HepG2 (cell line): ENCODE measurements around the gene ZNF8. TPM values are rescaled to one million over a fixed set of nuclear protein-coding genes. Genes with fewer than 3 reads are reported as not detected.

ENCODE experiments used
- ATAC-seq: fragments of 200-7000 bp; cut with Tn5 transposase; 3 replicates; pipeline ENCODE4 v1.9.1; 2020; ENCODE audit warnings: mild to moderate bottlenecking, moderate library complexity
- BruUV-seq: library from RNA; stranded (reverse); fragments of 400-500 nt; replicated peaks from 2 replicates; lab custom pipeline; 2021; lab: Mats Ljungman, UMichigan
- CTCF ChIA-PET: fragments of 300-600 bp; formaldehyde crosslinking; extraction: SDS; loops from one replicate; lab custom pipeline; 2021; ENCODE audit warnings: low total read pairs, inconsistent platforms, low intra/inter-chr PET ratio; lab: Yijun Ruan, JAX
- POLR2A ChIA-PET: fragments of 350-600 bp; sonication (Branson Sonifier 250); formaldehyde crosslinking; loops from one replicate; lab custom pipeline; 2020; ENCODE audit warnings: antibody characterized with exemption, inconsistent platforms; lab: Yijun Ruan, JAX
- DNase-seq: peaks from one replicate; pipeline ENCODE4 v3.0.0-alpha.2; 2015; ENCODE audit warnings: low spot score
- FAIRE-seq: peaks from 3 replicates; lab custom pipeline; 2011; peaks lifted over from hg19 to GRCh38; lab: Jason Lieb, UNC
- H2AFZ ChIP-seq: one replicate; pipeline ENCODE4 v1.6.1; 2011; ENCODE audit warnings: low read length, inconsistent platforms
- H3K27ac ChIP-seq: fragments of 300-600 bp; 3 replicates; pipeline ENCODE4 v1.8.0; 2011; ENCODE audit warnings: mixed run types, mild to moderate bottlenecking, mixed read lengths, low read length, inconsistent platforms; ENCODE audit not compliant: insufficient read depth; ENCODE audit errors: extremely low read length
- H3K27me3 ChIP-seq, 2 experiments: fragments of 200-600 bp in 1 of 2; 2 replicates in 1 of 2; 3 replicates in 1 of 2; pipeline versions ENCODE4 v1.6.0 to v1.8.0; 2011; ENCODE audit warnings: low read length in 2 of 2, mild to moderate bottlenecking in 2 of 2, moderate library complexity in 2 of 2, inconsistent platforms in 1 of 2; ENCODE audit not compliant: insufficient read depth in 2 of 2, control insufficient read depth in 1 of 2
- H3K36me3 ChIP-seq, 2 experiments: fragments of 200-600 bp in 1 of 2; replicated peaks in 1 of 2; 2 replicates in 1 of 2; 3 replicates in 1 of 2; pipeline versions ENCODE4 v1.5.1 to v1.8.0; 2011; ENCODE audit warnings: low read length in 2 of 2, inconsistent platforms in 1 of 2; ENCODE audit not compliant: insufficient read depth in 2 of 2, control insufficient read depth in 1 of 2
- H3K4me1 ChIP-seq: 2 replicates; pipeline ENCODE4 v1.5.1; 2012; ENCODE audit warnings: low read length, inconsistent platforms; ENCODE audit not compliant: insufficient read depth
- H3K4me2 ChIP-seq: 2 replicates; pipeline ENCODE4 v1.6.0; 2011; ENCODE audit warnings: low read depth, low read length, inconsistent platforms
- H3K4me3 ChIP-seq, 3 experiments: fragments of 200-600 bp in 1 of 3; sonication (generic), shearing (Covaris generic) in 1 of 3; replicated peaks in 1 of 3; 2 replicates each; pipeline ENCODE4 v1.5.1; 2011 to 2016; ENCODE audit warnings: low read length in 3 of 3, inconsistent platforms in 2 of 3, low read depth in 2 of 3, mild to moderate bottlenecking in 2 of 3, control low read depth in 1 of 3, mixed read lengths in 1 of 3; ENCODE audit not compliant: insufficient read depth in 1 of 3
- H3K79me2 ChIP-seq: one replicate; pipeline ENCODE4 v1.6.1; 2011; ENCODE audit warnings: low read length, inconsistent platforms; ENCODE audit not compliant: insufficient read depth
- H3K9ac ChIP-seq: 2 replicates; pipeline ENCODE4 v1.6.0; 2011; ENCODE audit warnings: mild to moderate bottlenecking, low read depth, low read length, inconsistent platforms; ENCODE audit not compliant: insufficient read depth
- H3K9me3 ChIP-seq: 2 replicates; pipeline ENCODE4 v1.5.1; 2012; ENCODE audit warnings: mild to moderate bottlenecking, low read length
- H4K20me1 ChIP-seq: 2 replicates; pipeline ENCODE4 v1.6.0; 2011; ENCODE audit warnings: inconsistent platforms, mild to moderate bottlenecking, low read length, moderate library complexity; ENCODE audit not compliant: insufficient read depth
- AGO1 ChIP-seq: fragments of 200-400 bp; formaldehyde crosslinking; IDR thresholded peaks from 2 replicates; pipeline ENCODE4 v1.6.1; 2017; ENCODE audit warnings: mild to moderate bottlenecking, low read depth, low read length, moderate library complexity; ENCODE audit not compliant: poor library complexity, severe bottlenecking
- ARNT ChIP-seq: fragments of 450-650 bp; IDR thresholded peaks from 2 replicates; pipeline ENCODE4 v1.6.1; 2017
- MNT ChIP-seq: fragments of 450-650 bp; IDR thresholded peaks from 2 replicates; pipeline ENCODE4 v1.6.1; 2016
- NCOA1 ChIP-seq: sonication (generic); formaldehyde crosslinking; IDR thresholded peaks from 2 replicates; pipeline ENCODE4 v1.9.0; 2021; ENCODE audit warnings: missing genetic modification reagents
- NFYC ChIP-seq: IDR thresholded peaks from 2 replicates; pipeline ENCODE4 v1.6.1; 2016; ENCODE audit warnings: missing genetic modification reagents, missing compliant biosample characterization
- PLSCR1 ChIP-seq: sonication (generic); formaldehyde crosslinking; IDR thresholded peaks from 2 replicates; pipeline ENCODE4 v1.5.0; 2020; ENCODE audit warnings: missing genetic modification reagents, mild to moderate bottlenecking, borderline replicate concordance
- SALL1 ChIP-seq: sonication (generic); formaldehyde crosslinking; IDR thresholded peaks from 2 replicates; pipeline ENCODE4 v1.8.0; 2022; ENCODE audit warnings: mild to moderate bottlenecking, missing genetic modification reagents
- ZKSCAN5 ChIP-seq: sonication (generic); formaldehyde crosslinking; IDR thresholded peaks from 2 replicates; pipeline ENCODE4 v1.5.1; 2020; ENCODE audit warnings: mild to moderate bottlenecking, missing genetic modification reagents
- ZNF562 ChIP-seq: sonication (generic); formaldehyde crosslinking; IDR thresholded peaks from 2 replicates; pipeline ENCODE4 v1.8.0; 2022; ENCODE audit warnings: missing genetic modification reagents, borderline replicate concordance
- ZNF879 ChIP-seq: sonication (generic); formaldehyde crosslinking; IDR thresholded peaks from 2 replicates; pipeline ENCODE4 v1.8.1; 2023; ENCODE audit warnings: missing genetic modification reagents
- WGBS: methylation state at CpG from one replicate; pipeline ENCODE4 v1.1.6; 2017; ENCODE audit warnings: low lambda C conversion rate; 5-methylcytosine and 5-hydroxymethylcytosine counted together
- in situ Hi-C: cut with HindIII; loops from 2 replicates; pipeline ENCODE4 v1.10.0; 2017; ENCODE audit warnings: low pct_unique_long_range_greater_than_20kb; ENCODE audit not compliant: extremely low pct_ligation_motif_present
- intact Hi-C: fragments of 100-400 bp; cut with micrococcal nuclease; formaldehyde crosslinking; loops from one replicate; pipeline ENCODE4 v1.10.0; 2022; ENCODE audit not compliant: unreplicated experiment
- polyA plus RNA-seq, 8 experiments: library from polyadenylated mRNA; depleted of rRNA in 3 of 8; stranded (reverse) in 7 of 8; unstranded in 1 of 8; fragments of >200 nt; fragmentation: Illumina TruSeq in 4 of 8; extraction: Trizol in 4 of 8; gene quantifications; 2 replicates each; pipeline versions ENCODE4 v1.2.1 to v1.2.3, GENCODE V29; 2011 to 2016; ENCODE audit warnings: low read depth in 4 of 8, missing spikeins in 1 of 8, mixed read lengths in 1 of 8; ENCODE audit not compliant: insufficient read depth in 1 of 8
- total RNA-seq, 5 experiments: library from RNA; depleted of rRNA; stranded (reverse); fragments of >200 nt; fragmentation: Illumina TruSeq; extraction: Trizol; gene quantifications; 2 replicates each; pipeline ENCODE4 v1.2.3, GENCODE V29; 2016; ENCODE audit warnings: low read depth in 1 of 5
- TF ChIP-seq, protein P1 (sequence below): sonication (generic); formaldehyde crosslinking; IDR thresholded peaks from 2 replicates; pipeline ENCODE4 v1.5.0; 2020; ENCODE audit warnings: mild to moderate bottlenecking, missing genetic modification reagents
- TF ChIP-seq, protein P2 (sequence below): sonication (generic); formaldehyde crosslinking; IDR thresholded peaks from 2 replicates; pipeline ENCODE4 v1.5.0; 2020; ENCODE audit warnings: mild to moderate bottlenecking, missing genetic modification reagents, moderate library complexity

The ZNF8 gene
- total and polyA plus RNA-seq, 2 of the 13 experiments (the other 11 are each of a cell fraction or from before 2014, with no cell fraction given) = 3.1 to 3.3 TPM

DNA sequence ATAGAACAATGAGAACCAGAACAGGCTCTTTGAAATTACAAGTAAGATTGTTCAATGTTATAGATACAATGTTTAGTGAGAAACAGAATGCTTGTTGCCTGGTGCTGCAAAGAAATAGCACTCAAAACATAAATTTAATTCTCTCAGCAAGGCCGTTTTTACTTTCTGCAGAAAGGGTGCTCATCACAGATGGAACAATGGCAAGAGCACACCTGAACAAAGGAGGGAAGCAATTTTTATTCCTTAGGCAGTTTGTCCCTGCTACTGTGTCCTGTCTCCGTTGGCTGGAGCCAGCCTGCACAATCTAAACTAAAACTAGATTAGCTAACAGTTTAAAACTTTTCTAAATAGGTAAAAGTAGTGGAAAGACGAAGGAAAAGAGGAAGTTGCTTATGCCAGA is 10.4 kb upstream of the ZNF8 start:
- Histone ChIP-seq H3K27me3 (no peaks in the 10 kb centered on the region), H2AFZ (no peak overlapping the region), H3K27ac (no peak overlapping the region), H3K36me3 (peaks cover 2 to 5% of the 10 kb centered on the region in 2 experiments; a peak in 3 of 5 replicates), H3K9me3 (peaks cover 89% of the 10 kb centered on the region), H3K4me1 (no peaks in the 10 kb centered on the region), H3K79me2 (no peaks in the 10 kb centered on the region), H3K4me2 (no peak overlapping the region), H3K4me3 (no peak overlapping the region), H3K9ac (no peak overlapping the region), H4K20me1 (no peaks in the 10 kb centered on the region)
- CTCF ChIA-PET = no interaction called here
- POLR2A ChIA-PET = no interaction called here
- in situ Hi-C loops (loop anchor here (10.0 kb wide), 1 partner anchor 74 kb away; no protein-coding TSS in a partner anchor), intact Hi-C loops (no loop called here)
- TF ChIP-seq ZNF562 (peak; percentile 66; the same call in 1 of the 2 replicates), ZNF879 (CRISPR knock-in tag) (no peak)
- DNase-seq (no peak), ATAC-seq (no peak), FAIRE-seq (no peak)
- no TSS peak for BruUV-seq
- WGBS = 72% methylated on average over 3 of the region's 3 CpGs

DNA sequence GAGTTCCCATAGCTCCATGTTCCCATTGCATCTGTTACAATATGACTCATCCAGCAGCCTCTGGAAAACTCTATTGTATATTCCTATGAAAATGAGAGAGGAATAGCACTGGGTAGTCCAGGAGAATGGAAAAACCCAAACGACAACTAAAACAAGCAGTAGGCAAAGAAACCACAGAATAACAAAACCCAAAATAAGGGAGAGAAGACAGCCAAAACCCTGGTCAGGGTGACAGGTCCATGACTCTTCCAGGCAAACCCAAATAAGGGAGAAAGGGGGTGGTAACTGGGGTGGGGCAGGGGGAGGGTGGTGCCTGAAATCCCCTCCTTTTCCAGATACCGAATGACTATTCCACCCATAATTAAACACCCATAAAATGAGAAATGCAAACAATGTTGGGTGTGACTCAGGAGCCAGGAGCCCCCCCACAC is 4.0 kb upstream of the ZNF8 start:
- POLR2A ChIA-PET = no interaction called here
- intact Hi-C loops = no loop called here
- in situ Hi-C loops = no loop called here
- Histone ChIP-seq H4K20me1 (no peaks in the 10 kb centered on the region), H3K4me3 (no peak overlapping the region), H3K27ac (no peak overlapping the region), H3K9ac (no peak overlapping the region), H3K79me2 (peaks cover 13% of the 10 kb centered on the region), H3K4me1 (peaks cover 16% of the 10 kb centered on the region), H2AFZ (no peak overlapping the region), H3K27me3 (no peaks in the 10 kb centered on the region; a peak in 1 of 5 replicates), H3K9me3 (peaks cover 29% of the 10 kb centered on the region), H3K4me2 (no peak overlapping the region), H3K36me3 (peaks cover 0 to 12% of the 10 kb centered on the region in 2 experiments; a peak in 2 of 5 replicates)
- WGBS = 96% methylated on average over 2 of the region's 2 CpGs
- BruUV-seq = no TSS peak
- DNase-seq (no peak), ATAC-seq (no peak), FAIRE-seq (no peak)
- CTCF ChIA-PET = no interaction called here
- TF ChIP-seq PLSCR1 = no peak
- no peak for TF ChIP-seq AGO1
- TF ChIP-seq ZKSCAN5 (CRISPR knock-in tag) = no peak
- no peak for TF ChIP-seq SALL1 (CRISPR knock-in tag)
- no peak for TF ChIP-seq ARNT
- no peak for TF ChIP-seq NCOA1 (CRISPR knock-in tag)
- TF ChIP-seq, protein P1, sequence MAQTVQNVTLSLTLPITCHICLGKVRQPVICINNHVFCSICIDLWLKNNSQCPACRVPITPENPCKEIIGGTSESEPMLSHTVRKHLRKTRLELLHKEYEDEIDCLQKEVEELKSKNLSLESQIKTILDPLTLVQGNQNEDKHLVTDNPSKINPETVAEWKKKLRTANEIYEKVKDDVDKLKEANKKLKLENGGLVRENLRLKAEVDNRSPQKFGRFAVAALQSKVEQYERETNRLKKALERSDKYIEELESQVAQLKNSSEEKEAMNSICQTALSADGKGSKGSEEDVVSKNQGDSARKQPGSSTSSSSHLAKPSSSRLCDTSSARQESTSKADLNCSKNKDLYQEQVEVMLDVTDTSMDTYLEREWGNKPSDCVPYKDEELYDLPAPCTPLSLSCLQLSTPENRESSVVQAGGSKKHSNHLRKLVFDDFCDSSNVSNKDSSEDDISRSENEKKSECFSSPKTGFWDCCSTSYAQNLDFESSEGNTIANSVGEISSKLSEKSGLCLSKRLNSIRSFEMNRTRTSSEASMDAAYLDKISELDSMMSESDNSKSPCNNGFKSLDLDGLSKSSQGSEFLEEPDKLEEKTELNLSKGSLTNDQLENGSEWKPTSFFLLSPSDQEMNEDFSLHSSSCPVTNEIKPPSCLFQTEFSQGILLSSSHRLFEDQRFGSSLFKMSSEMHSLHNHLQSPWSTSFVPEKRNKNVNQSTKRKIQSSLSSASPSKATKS = no peak
- TF ChIP-seq, protein P2, sequence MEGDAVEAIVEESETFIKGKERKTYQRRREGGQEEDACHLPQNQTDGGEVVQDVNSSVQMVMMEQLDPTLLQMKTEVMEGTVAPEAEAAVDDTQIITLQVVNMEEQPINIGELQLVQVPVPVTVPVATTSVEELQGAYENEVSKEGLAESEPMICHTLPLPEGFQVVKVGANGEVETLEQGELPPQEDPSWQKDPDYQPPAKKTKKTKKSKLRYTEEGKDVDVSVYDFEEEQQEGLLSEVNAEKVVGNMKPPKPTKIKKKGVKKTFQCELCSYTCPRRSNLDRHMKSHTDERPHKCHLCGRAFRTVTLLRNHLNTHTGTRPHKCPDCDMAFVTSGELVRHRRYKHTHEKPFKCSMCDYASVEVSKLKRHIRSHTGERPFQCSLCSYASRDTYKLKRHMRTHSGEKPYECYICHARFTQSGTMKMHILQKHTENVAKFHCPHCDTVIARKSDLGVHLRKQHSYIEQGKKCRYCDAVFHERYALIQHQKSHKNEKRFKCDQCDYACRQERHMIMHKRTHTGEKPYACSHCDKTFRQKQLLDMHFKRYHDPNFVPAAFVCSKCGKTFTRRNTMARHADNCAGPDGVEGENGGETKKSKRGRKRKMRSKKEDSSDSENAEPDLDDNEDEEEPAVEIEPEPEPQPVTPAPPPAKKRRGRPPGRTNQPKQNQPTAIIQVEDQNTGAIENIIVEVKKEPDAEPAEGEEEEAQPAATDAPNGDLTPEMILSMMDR (CRISPR knock-in tag) = no peak
- TF ChIP-seq NFYC = no peak
- no peak for TF ChIP-seq MNT
